GM12864 (cell line): ENCODE results near the gene PKN1.
"Not testable (repeated sequence)": the region's sequence is repeated elsewhere in the genome, so short reads cannot be mapped to it uniquely, and the experiment has no call there.

Source experiments
- DNase-seq: peaks from one replicate; pipeline ENCODE4 v3.0.0-alpha.2; 2011; ENCODE audit warnings: low read depth
- H3K4me3 ChIP-seq: 2 replicates; pipeline ENCODE4 v1.5.1; 2011; ENCODE audit warnings: mild to moderate bottlenecking, low read depth, low read length, control low read depth
- TF ChIP-seq, protein P1 (sequence below): IDR thresholded peaks from 2 replicates; pipeline ENCODE4 v1.5.1; 2011; ENCODE audit warnings: low read depth, mild to moderate bottlenecking, moderate library complexity, low read length, control low read depth, inconsistent platforms; ENCODE audit errors: missing control alignments

The PKN1 gene

DNA sequence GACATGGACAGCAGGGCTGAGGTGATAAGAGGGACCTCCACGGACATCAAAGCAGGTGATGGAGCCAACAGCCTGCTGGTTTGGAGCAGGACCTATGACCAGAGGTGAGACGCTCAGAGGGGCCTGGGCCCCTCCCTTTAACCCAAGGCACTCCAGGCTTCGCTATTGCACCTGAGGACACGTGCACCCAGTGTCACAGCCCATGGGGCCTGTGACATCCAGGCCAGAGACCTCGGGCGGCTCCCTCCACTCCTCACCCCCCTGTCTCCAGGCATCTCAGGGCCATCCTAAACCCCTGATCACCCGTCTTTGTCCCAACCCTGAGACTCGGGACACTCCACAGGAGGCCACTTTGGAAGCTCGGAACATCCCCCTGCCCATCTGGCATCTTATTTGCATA, 38.9 kb upstream of the PKN1 start:
- TF ChIP-seq, protein P1, sequence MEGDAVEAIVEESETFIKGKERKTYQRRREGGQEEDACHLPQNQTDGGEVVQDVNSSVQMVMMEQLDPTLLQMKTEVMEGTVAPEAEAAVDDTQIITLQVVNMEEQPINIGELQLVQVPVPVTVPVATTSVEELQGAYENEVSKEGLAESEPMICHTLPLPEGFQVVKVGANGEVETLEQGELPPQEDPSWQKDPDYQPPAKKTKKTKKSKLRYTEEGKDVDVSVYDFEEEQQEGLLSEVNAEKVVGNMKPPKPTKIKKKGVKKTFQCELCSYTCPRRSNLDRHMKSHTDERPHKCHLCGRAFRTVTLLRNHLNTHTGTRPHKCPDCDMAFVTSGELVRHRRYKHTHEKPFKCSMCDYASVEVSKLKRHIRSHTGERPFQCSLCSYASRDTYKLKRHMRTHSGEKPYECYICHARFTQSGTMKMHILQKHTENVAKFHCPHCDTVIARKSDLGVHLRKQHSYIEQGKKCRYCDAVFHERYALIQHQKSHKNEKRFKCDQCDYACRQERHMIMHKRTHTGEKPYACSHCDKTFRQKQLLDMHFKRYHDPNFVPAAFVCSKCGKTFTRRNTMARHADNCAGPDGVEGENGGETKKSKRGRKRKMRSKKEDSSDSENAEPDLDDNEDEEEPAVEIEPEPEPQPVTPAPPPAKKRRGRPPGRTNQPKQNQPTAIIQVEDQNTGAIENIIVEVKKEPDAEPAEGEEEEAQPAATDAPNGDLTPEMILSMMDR: no peak
- DNase-seq: no peak
- H3K4me3 ChIP-seq: no peak overlapping the region

DNA sequence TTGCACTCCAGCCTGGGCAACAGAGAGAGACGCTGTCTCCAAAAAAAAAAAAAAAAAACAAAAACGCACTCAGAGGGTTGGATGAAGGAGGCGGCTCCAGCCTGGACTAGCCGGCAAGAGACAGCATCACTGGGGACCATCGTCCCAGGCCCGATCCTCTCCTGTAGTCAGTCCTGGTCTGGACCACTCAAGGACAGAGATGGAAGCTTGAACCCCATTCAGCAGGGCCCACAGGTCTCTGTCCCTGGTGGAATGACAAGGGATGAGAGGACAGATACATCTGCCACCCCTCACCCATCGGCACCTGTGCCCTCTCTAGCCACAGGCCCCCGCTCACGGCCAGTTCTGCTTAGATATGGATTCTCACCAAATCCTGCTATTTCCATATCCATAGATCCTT, 37.8 kb upstream of the PKN1 start:
- no peak overlapping the region for H3K4me3 ChIP-seq
- TF ChIP-seq, protein P1: no peak
- DNase-seq: no peak

GRCh38 chr19:14395710-14396336, 37.3 kb upstream of the PKN1 start:
- TF ChIP-seq, protein P1: no peak
- no peak for DNase-seq
- H3K4me3 ChIP-seq: no peak overlapping the region

DNA sequence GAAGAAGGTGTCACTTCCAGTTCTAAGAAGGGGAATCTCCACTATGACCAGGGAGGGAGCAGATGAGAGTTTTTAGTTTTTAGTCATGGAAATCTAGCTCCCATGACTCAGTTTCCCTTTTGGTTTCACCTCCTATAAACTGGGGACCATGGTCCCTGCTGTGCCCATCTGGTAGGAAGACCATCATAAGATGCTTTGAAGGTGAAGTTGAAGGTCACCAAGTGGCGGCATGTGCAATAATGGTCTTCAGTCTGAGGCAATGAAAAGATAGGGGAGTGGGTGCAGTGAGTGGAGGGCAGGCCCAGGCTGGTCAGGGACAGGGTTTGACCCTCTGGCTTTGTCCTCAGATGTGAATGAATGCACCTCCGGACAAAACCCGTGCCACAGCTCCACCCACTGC, 36.4 kb upstream of the PKN1 start:
- DNase-seq, H3K4me3 ChIP-seq: not testable (repeated sequence)

- DNase-seq, H3K4me3 ChIP-seq: not testable (repeated sequence)
Measured at GRCh38 chr19:14397168-14397567, 35.9 kb upstream of the PKN1 start.

GRCh38 chr19:14400951-14401431, 32.1 kb upstream of the PKN1 start:
- no peak overlapping the region for H3K4me3 ChIP-seq
- DNase-seq: no peak
- TF ChIP-seq, protein P1: no peak

DNA sequence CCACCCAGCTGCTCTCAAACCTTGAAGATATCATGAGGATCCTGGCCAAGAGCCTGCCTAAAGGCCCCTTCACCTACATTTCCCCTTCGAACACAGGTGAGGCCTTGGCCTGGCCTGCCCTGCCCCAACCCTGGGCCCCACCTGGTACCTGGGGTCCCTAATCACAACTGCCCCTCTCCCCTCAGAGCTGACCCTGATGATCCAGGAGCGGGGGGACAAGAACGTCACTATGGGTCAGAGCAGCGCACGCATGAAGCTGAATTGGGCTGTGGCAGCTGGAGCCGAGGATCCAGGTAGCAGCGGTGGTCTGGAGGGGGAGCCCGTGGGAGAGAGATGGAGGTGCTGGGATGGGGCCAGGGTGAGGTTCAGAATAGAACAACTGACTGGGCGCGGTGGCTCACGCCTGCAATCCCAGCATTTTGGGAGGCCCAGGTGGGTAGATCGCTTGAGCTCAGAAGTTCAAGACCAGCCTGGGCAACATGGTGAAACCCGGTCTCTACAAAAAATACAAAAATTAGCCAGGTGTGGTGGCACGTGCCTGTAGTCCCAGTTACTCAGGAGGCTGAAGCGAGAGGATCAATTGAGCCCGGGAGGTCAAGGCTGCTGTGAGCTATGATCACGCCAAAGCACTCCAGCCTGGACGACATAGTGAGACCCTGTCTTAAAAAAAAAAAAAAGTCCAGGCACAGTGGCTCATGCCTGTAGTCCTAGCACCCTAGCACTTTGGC, 31.5 kb upstream of the PKN1 start:
- H3K4me3 ChIP-seq: no peak overlapping the region
- TF ChIP-seq, protein P1: no peak
- no peak for DNase-seq
